Measurements from ENCODE around the gene ALDH1B1. TPM values are rescaled to one million over a fixed set of nuclear protein-coding genes. Genes with fewer than 3 reads are reported as not detected.

ALDH1B1 gene
- total and polyA plus RNA-seq, 4 donors: 38.1 to 336 (median 109) TPM

DNA sequence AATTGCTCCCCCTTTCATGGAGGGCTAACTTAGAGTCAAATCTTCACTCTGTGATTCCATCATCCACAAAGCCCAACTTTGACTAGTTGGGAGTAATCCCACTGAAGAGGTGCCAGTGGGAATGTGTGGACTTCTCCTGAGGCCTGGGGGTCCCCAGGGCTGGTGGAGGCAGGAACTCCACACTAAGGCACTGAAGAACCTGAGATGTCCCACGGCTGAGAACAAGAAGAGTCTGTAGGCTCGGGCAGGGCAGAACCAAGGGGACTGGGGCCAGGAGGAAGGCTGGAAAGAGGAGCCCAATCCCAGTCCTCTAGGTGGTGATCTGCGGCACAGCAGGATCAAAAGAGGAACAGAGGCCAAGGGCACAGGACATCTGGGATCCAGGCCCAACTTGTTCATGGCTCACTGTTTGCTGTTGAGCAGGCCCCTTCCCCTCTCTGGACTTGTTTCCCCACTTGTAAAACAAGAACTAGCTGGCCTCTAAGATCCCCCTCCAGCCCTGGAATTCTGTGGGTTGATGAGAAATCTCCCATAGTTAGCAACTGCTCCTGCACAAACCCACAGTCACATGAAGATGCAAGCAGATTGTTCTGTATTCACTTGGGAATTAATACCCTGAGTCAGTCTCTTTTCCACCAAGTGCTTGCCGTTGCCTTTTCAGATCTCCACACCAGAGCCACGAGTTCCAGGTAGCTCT, 32.7 kb upstream of the ALDH1B1 start:
- no peaks in the 10 kb centered on the region for H3K36me3 ChIP-seq (ENCODE audit: control insufficient read depth in 1 of 2, insufficient read depth in 2 of 2, low read length in 1 of 2)
- intact Hi-C loops (cut with DNase I): loop anchor here (5.0 to 10.0 kb wide), 6 partner anchors 53 to 613 kb away; no protein-coding TSS in a partner anchor
- no peak overlapping the region for H3K27ac ChIP-seq (ENCODE audit: low read depth in 1 of 2, low read length in 2 of 2)
- no peaks in the 10 kb centered on the region for H3K27me3 ChIP-seq (ENCODE audit: control insufficient read depth in 1 of 2, insufficient read depth in 2 of 2, low read length in 1 of 2)
- no peak overlapping the region for H3K4me3 ChIP-seq (ENCODE audit: low read length in 2 of 2)
- DNase-seq (peak in 1 of 2 donors; percentile 40), ATAC-seq (ENCODE audit: low FRiP score) (no peak)
- H3K4me1 ChIP-seq (ENCODE audit: control insufficient read depth in 1 of 2, insufficient read depth in 2 of 2, low read length in 2 of 2): no peaks in the 10 kb centered on the region
- H3K9me3 ChIP-seq (ENCODE audit: control insufficient read depth, low read length): no peaks in the 10 kb centered on the region
- 66% methylated on average over 5 of the region's 5 CpGs for WGBS, 2 donors

GRCh38 chr9:38360839-38361472, 31.5 kb upstream of the ALDH1B1 start:
- ATAC-seq (ENCODE audit: low FRiP score) (no peak), DNase-seq (no peak)
- no peaks in the 10 kb centered on the region for H3K9me3 ChIP-seq (ENCODE audit: control insufficient read depth, low read length)
- no peaks in the 10 kb centered on the region for H3K27me3 ChIP-seq (ENCODE audit: control insufficient read depth in 1 of 2, insufficient read depth in 2 of 2, low read length in 1 of 2)
- WGBS, 2 donors: 88% methylated on average over 7 of the region's 7 CpGs
- no peaks in the 10 kb centered on the region for H3K4me1 ChIP-seq (ENCODE audit: control insufficient read depth in 1 of 2, insufficient read depth in 2 of 2, low read length in 2 of 2)
- no peak overlapping the region for H3K4me3 ChIP-seq (ENCODE audit: low read length in 2 of 2)
- intact Hi-C loops (cut with DNase I): loop anchor here (1.0 to 5.0 kb wide), 4 partner anchors 46 to 614 kb away; no protein-coding TSS in a partner anchor
- no peaks in the 10 kb centered on the region for H3K36me3 ChIP-seq (ENCODE audit: control insufficient read depth in 1 of 2, insufficient read depth in 2 of 2, low read length in 1 of 2)
- H3K27ac ChIP-seq (ENCODE audit: low read depth in 1 of 2, low read length in 2 of 2): no peak overlapping the region

DNA sequence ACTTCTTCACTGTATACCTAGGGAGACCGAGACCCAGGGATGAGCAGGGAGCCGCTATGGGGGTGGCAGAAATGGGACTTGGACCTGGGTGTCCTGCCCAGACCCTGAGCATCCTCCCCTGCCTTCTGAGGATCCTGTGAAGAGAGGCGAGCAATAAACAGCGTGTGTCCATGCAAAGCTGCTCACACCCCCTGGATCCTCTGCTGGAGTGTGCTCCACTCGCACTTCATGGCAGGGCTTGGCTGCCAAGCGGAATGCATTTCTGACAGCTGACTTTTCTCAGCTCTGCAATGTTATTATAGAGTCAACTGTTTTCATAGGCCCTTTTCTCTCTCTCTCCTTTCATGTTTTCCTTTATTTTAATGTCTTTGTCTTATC, 31.0 kb upstream of the ALDH1B1 start:
- no peak for ATAC-seq (ENCODE audit: low FRiP score)
- no peaks in the 10 kb centered on the region for H3K4me1 ChIP-seq (ENCODE audit: control insufficient read depth in 1 of 2, insufficient read depth in 2 of 2, low read length in 2 of 2)
- intact Hi-C loops (cut with DNase I): loop anchor here (1.0 to 5.0 kb wide), 4 partner anchors 46 to 614 kb away; no protein-coding TSS in a partner anchor
- H3K4me3 ChIP-seq (ENCODE audit: low read length in 2 of 2): no peak overlapping the region
- no peaks in the 10 kb centered on the region for H3K36me3 ChIP-seq (ENCODE audit: control insufficient read depth in 1 of 2, insufficient read depth in 2 of 2, low read length in 1 of 2)
- H3K27ac ChIP-seq (ENCODE audit: low read depth in 1 of 2, low read length in 2 of 2): no peak overlapping the region
- no peaks in the 10 kb centered on the region for H3K9me3 ChIP-seq (ENCODE audit: control insufficient read depth, low read length)
- no peaks in the 10 kb centered on the region for H3K27me3 ChIP-seq (ENCODE audit: control insufficient read depth in 1 of 2, insufficient read depth in 2 of 2, low read length in 1 of 2)
- 63 to 71% methylated on average over 6 of the region's 6 CpGs for WGBS, 2 donors
- peak in 1 of 2 donors; percentile 47 for DNase-seq

DNA sequence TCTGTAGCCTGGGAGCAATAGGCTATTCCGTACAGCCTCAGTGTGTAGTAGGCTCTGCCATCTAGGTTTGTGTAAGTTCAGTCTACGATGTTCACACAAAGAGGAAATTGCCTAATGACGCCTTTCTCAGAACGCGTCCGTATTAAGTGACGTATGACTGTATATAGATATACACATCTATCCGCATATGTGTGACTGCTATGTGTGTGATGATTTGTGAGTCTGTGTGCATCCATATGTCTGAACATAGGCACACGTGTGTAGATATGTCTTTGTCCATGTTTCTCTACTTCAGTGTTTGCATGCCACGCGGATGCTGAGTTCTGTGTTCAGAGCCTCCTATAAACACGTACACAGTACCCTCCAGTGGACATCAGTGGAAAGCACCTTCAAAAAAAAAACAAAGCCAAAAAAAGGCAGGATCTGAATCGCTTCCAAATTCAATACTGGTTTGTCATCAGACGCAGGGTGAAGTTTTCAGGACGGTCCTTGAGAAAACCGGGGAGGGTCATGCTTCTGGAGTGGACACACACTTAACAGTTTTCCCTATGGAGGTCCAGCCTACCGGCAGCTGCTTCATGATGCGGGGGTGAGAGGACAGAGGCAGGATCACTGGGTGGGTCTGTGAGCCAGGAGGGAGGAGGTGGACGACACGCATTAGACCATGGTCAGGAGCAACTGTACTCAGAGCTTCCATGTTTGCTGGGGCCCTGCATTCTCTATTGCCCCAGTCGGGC, 29.5 kb upstream of the ALDH1B1 start:
- peak; percentile 80 for ATAC-seq (ENCODE audit: low FRiP score)

DNA sequence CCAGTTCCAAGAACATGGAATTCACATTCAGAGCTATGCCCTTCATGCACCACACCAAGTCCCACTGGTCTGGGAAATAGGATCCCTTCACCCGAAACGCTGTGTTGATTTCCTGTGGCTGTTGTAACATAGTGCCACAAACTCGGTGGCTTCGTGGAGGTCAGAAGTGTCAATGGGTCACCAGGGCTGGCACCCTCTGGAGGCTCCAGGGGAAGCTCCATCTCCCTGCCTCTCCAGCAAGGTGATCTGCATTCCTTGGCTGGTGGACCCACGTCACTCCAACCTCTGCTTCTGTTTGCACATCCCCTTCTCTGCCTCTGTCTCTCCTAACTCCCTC, 28.9 kb upstream of the ALDH1B1 start:
- DNase-seq: peak in 1 of 2 donors; percentile 39
- intact Hi-C loops (cut with DNase I): loop anchor here (5.0 kb wide), 3 partner anchors 276 to 616 kb away; no protein-coding TSS in a partner anchor
- Histone ChIP-seq H3K27ac (ENCODE audit: low read depth in 1 of 2, low read length in 2 of 2) (no peak overlapping the region), H3K9me3 (ENCODE audit: control insufficient read depth, low read length) (no peaks in the 10 kb centered on the region), H3K4me3 (ENCODE audit: low read length in 2 of 2) (no peak overlapping the region), H3K4me1 (ENCODE audit: control insufficient read depth in 1 of 2, insufficient read depth in 2 of 2, low read length in 2 of 2) (no peaks in the 10 kb centered on the region), H3K27me3 (ENCODE audit: control insufficient read depth in 1 of 2, insufficient read depth in 2 of 2, low read length in 1 of 2) (no peaks in the 10 kb centered on the region), H3K36me3 (ENCODE audit: control insufficient read depth in 1 of 2, insufficient read depth in 2 of 2, low read length in 1 of 2) (no peaks in the 10 kb centered on the region)
- 45 to 53% methylated on average over 5 of the region's 5 CpGs for WGBS, 2 donors
- no peak for ATAC-seq (ENCODE audit: low FRiP score)

More for the DNA sequence above, 29.5 kb upstream of the ALDH1B1 start:
- intact Hi-C loops (cut with DNase I): loop anchor here (5.0 kb wide), 3 partner anchors 276 to 616 kb away; no protein-coding TSS in a partner anchor
- H3K27ac ChIP-seq (ENCODE audit: low read depth in 1 of 2, low read length in 2 of 2): no peak overlapping the region
- H3K27me3 ChIP-seq (ENCODE audit: control insufficient read depth in 1 of 2, insufficient read depth in 2 of 2, low read length in 1 of 2): no peaks in the 10 kb centered on the region
- no peaks in the 10 kb centered on the region for H3K4me1 ChIP-seq (ENCODE audit: control insufficient read depth in 1 of 2, insufficient read depth in 2 of 2, low read length in 2 of 2)
- peak in 1 of 2 donors; percentile 73 for DNase-seq
- no peaks in the 10 kb centered on the region for H3K9me3 ChIP-seq (ENCODE audit: control insufficient read depth, low read length)
- no peaks in the 10 kb centered on the region for H3K36me3 ChIP-seq (ENCODE audit: control insufficient read depth in 1 of 2, insufficient read depth in 2 of 2, low read length in 1 of 2)
- 22 to 25% methylated on average over 21 of the region's 21 CpGs for WGBS, 2 donors
- H3K4me3 ChIP-seq (ENCODE audit: low read length in 2 of 2): no peak overlapping the region

DNA sequence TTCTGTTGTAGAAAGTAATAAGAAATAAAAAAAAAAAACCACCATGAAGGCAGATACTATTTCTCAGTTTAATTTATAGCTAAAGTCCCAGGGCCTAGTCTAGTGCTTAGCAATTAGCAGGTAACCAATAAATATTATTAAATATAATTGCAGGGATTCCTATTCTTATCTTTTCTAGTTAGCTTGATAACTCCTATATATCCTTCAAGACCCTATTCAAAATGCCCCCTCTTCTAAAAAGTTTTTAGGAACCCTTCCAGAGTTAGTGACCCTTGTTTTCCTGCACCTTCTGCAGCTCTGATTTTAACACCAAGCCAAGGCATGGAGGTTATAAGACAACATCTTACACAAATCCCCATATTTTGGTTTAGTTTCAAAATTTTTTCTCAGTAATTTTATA, 24.6 kb upstream of the ALDH1B1 start:
- no peak overlapping the region for H3K27ac ChIP-seq (ENCODE audit: low read depth in 1 of 2, low read length in 2 of 2)
- no peaks in the 10 kb centered on the region for H3K27me3 ChIP-seq (ENCODE audit: control insufficient read depth in 1 of 2, insufficient read depth in 2 of 2, low read length in 1 of 2)
- H3K36me3 ChIP-seq (ENCODE audit: control insufficient read depth in 1 of 2, insufficient read depth in 2 of 2, low read length in 1 of 2): no peaks in the 10 kb centered on the region
- intact Hi-C loops (cut with DNase I): loop anchor here in 1 of 2 donors (5.0 kb wide), 1 partner anchor 54 kb away; the partner anchor contains the start of gene IGFBPL1
- ATAC-seq (ENCODE audit: low FRiP score) (no peak), DNase-seq (no peak)
- no peaks in the 10 kb centered on the region for H3K9me3 ChIP-seq (ENCODE audit: control insufficient read depth, low read length)
- no peak overlapping the region for H3K4me3 ChIP-seq (ENCODE audit: low read length in 2 of 2)
- no peaks in the 10 kb centered on the region for H3K4me1 ChIP-seq (ENCODE audit: control insufficient read depth in 1 of 2, insufficient read depth in 2 of 2, low read length in 2 of 2)

DNA sequence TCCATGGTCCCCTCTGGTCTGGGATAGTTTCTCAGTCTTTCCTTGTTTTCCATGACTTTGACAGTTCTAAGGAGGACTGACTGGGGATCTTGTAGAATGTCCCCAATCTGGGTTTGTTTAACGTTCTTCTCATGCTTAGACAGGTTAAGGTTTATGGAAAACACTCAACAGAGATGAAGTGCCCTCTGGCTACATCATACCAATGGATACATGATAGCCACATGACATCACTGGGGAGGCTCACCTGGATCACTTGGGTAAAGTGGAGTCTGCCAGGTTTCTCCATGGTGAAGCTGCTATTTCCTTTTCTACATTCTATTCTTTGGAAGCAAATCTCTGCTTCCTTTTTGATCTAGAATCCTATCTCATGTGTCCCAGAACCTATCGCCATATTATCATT, 23.8 kb upstream of the ALDH1B1 start:
- H3K27me3 ChIP-seq (ENCODE audit: control insufficient read depth in 1 of 2, insufficient read depth in 2 of 2, low read length in 1 of 2): no peaks in the 10 kb centered on the region
- intact Hi-C loops (cut with DNase I): loop anchor here in 1 of 2 donors (5.0 kb wide), 1 partner anchor 54 kb away; the partner anchor contains the start of gene IGFBPL1
- H3K4me1 ChIP-seq (ENCODE audit: control insufficient read depth in 1 of 2, insufficient read depth in 2 of 2, low read length in 2 of 2): no peaks in the 10 kb centered on the region
- no peaks in the 10 kb centered on the region for H3K9me3 ChIP-seq (ENCODE audit: control insufficient read depth, low read length)
- WGBS, 2 donors: 78 to 86% methylated on average over 2 of the region's 2 CpGs
- DNase-seq (no peak), ATAC-seq (ENCODE audit: low FRiP score) (no peak)
- H3K36me3 ChIP-seq (ENCODE audit: control insufficient read depth in 1 of 2, insufficient read depth in 2 of 2, low read length in 1 of 2): no peaks in the 10 kb centered on the region
- no peak overlapping the region for H3K27ac ChIP-seq (ENCODE audit: low read depth in 1 of 2, low read length in 2 of 2)
- no peak overlapping the region for H3K4me3 ChIP-seq (ENCODE audit: low read length in 2 of 2)

DNA sequence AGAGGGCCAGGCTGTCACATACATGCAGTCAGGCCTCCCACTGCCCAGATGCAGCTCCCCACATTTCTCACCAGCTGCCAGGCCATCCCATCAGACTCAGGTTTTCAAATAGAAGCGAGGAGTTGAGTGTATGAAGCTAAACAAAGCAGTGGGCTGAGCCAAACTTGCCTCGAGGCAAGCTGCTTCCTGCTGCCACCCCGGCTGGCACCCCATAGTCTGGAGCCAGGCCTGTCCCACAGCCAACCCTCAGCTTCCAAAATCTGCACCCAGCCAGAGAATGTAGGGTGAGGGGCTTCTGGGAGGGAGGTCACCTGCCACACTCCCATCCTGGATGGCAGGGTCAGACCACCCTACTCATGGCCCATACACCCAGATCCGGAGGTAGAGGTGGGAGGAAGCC, 22.3 kb upstream of the ALDH1B1 start:
- H3K4me3 ChIP-seq (ENCODE audit: low read length in 2 of 2): no peak overlapping the region
- DNase-seq (peak; percentile 26 to 28), ATAC-seq (ENCODE audit: low FRiP score) (no peak)
- H3K9me3 ChIP-seq (ENCODE audit: control insufficient read depth, low read length): no peaks in the 10 kb centered on the region
- intact Hi-C loops (cut with DNase I): loop anchor here (2.0 kb wide), 2 partner anchors 31 to 65 kb away; no protein-coding TSS in a partner anchor
- H3K27me3 ChIP-seq (ENCODE audit: control insufficient read depth in 1 of 2, insufficient read depth in 2 of 2, low read length in 1 of 2): no peaks in the 10 kb centered on the region
- 54 to 58% methylated on average over 4 of the region's 4 CpGs for WGBS, 2 donors
- H3K36me3 ChIP-seq (ENCODE audit: control insufficient read depth in 1 of 2, insufficient read depth in 2 of 2, low read length in 1 of 2): no peaks in the 10 kb centered on the region
- no peak overlapping the region for H3K27ac ChIP-seq (ENCODE audit: low read depth in 1 of 2, low read length in 2 of 2)
- no peaks in the 10 kb centered on the region for H3K4me1 ChIP-seq (ENCODE audit: control insufficient read depth in 1 of 2, insufficient read depth in 2 of 2, low read length in 2 of 2)
